Cerebellar cortex (tissue), 1 donor: Measurements from ENCODE around the gene FNIP1.
"Not testable (repeated sequence)": the region's sequence is repeated elsewhere in the genome, so short reads cannot be mapped to it uniquely, and the experiment has no call there.

Experiments
- DNase-seq: peaks from one replicate; pipeline ENCODE4 v3.0.0-alpha.2; 2015; ENCODE audit warnings: low spot score

The FNIP1 gene

DNA sequence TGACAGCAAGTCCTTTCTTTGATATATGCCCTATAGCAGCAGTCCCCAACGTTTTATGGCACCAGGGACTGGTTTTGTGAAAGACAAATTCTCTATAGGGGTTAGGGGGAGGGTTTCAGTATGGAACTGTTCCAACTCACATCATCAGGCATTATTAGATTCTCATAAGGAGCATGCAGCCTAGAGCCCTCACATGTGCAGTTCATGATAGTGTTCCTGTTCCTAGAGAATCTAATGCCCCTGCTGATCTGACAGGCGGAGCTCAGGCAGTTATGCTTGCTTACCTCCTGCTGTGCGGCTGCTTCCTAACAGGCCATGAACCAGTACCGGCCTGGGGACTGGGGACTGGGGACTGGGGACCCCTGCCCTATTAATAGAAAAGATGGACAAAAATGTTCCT, 159.1 kb downstream of the FNIP1 start:
- no peak for DNase-seq

DNA sequence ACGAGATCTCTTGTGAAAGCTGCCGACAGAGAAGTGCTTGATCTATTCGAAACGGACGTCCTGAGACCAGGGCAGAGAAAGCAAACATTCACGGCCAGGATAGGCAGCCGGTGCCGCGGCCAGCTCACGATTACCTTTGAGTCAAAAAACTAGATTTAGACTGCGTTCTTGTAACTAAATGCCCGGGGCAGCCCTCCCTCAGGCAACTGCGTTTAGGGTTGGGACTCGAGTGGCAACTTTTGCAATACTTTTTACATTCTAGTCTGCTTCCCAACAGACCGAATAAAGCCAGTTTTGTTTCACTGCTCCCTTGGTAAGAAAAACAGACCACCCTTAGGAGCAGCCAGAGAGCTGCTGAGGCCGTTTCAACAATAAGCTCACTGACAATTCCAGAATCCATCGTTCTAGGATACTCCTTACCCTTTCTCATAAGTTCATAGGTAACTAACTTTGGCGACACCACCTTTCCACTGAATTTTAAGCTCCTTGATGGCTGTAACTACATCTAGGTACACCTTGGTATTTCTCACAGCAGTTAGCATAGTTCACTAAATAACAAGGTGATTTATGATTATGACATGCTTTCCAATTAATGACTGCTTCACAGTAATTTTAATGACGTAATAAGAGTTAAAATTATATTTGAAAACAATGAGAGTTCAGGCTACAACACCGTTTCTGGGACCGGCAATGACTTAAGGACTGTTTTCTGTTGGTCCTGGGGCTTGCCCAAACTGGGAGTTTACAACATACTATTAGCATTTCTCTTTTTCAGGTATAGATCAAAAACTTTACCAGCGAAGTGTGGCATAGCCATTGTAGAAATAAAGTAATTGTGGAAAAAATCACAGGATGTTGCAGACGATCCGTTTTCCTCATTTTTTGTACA, 160.9 kb downstream of the FNIP1 start:
- DNase-seq = no peak

DNA sequence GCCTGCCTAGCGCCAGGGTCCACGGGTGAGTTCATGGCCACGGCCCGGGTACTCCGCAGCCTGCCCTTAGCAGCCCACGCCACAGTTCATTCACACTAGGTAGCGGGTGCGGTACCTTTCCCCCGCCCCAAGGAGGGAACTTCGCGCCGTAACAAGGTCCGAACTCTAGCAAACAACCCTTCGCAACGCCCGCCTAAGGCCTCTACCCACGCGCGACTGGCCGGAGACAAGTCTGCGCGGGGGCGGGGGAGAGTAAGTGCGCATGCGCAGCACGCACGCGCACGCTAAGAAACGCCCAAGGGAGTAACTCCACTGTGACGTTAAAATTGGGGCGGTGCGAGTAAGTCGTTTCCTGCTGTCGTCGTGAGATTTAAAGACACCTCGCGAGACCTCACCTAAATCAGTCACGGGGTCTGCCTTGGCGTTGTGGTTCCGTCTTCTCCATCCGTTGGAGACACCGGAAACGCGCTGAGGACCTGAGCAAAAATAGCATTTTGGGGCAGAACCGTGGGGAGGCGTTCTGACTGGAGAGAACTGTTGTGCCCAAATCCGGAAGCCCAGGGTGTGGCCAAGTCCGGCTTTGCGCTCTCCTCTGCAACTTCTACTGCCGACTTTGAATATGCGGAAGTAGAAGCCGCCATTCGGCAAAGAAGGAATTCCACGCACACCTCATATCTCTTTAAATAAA, 161.7 kb downstream of the FNIP1 start, which contains the start of gene RAPGEF6:
Gene RAPGEF6 (minus strand): TSS at position 234 of the 688 bp plus-strand sequence. CDS start 199 bp downstream, at position 35.
- DNase-seq = peak; percentile 100

DNA sequence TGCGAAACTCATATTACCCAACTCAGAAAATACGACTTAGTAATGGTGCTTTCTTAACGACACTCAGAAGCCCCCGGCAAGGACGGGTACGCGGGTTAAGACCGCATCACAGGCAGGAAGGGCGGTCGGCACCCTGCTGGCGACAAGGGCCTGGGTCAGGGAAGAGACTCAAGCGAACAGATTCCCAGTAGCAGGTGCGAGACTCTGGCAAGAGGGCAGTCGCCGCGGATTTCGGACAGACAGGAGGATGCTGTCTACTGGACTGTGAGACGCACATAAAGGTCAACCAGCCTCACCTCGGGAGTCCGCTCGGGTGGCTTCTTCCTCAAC, 162.2 kb downstream of the FNIP1 start:
- peak; percentile 62 for DNase-seq

DNA sequence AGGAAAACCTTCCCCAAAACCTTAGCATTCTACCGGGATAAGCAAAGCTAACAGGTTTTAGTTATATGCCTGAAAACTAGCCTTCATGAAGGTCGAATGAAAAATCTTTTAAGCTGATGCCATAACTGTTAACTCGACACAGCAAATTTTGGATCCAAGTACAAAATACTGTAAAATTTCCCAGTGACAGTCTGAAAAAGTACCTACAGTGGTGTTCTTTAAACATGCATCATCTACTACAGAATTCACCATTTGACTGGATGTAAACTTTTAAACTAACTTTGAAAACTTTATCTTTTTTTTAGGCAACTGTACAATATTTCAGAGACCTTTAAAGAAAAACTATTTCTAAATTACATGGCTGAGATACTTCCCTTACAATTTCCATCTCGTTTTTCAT, 162.6 kb downstream of the FNIP1 start:
- no peak for DNase-seq

DNA sequence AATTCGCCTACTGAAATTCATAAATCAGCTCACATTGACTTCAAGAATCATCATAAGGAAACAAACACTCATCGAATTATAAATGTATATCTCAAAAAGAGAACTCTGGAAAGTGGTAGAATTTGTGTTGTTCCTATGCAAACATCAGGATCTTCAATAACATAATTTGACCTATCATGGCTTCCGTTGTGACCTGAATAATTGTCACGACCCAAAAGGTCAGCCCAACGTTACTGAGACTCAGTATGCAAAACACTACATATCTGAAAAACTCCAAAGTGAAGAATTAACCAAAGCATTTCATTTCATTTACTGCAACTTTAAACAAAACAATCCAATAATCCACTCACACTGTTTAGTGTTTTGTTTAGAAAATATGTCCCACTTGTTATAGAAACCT, 163.0 kb downstream of the FNIP1 start:
- no peak for DNase-seq

DNA sequence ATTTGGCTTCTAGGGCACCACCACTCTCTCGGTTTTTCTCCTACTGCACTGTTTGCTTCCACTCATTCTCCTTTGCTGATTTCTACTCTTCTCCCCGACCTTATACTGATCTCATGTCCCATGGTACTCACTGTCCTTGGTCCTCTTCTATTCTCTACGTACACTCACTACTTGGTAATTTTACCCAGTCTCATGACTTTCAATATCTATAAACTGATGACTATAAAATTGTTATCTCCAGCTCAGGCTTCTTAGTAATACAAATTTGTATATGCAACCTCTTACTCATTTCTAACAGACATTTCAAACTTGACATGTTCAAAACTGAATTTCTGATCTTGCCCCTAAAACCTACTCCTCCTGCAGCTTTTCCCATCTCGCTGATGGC, 165.9 kb downstream of the FNIP1 start:
- DNase-seq = no peak

DNA sequence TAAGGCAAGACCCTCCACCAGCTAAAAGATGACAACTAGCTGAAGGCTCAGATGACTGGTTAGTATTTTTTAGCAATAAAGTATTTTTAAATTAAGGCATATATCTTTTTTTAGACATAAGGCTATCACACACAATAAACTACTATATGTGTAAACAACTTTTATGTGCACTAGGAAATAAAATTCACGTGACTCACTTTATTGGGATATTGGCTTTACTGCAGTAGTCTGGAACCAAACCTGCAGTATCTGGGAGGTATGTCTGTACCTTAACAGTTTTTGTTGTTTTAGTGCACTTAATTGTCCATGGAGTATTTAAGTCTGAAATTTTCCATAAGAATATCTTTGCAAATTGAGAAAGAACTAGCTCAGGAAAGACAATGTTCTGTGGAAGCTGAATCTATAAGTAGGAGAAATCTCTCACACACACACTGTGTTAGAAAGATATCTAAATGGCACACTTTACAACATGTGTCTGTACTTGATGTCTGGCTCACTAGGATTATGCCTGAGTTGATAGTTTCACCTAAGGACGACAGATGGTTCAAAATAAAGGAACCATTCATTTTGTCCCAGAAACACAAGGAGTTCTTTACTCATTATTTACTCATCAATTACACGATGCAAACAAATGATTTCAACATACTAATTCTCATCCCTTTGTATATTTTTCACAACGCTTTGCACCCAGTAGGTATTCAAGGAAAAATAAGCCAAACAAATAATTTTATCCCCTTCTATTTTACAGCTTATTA, 166.4 kb downstream of the FNIP1 start:
- DNase-seq = no peak

DNA sequence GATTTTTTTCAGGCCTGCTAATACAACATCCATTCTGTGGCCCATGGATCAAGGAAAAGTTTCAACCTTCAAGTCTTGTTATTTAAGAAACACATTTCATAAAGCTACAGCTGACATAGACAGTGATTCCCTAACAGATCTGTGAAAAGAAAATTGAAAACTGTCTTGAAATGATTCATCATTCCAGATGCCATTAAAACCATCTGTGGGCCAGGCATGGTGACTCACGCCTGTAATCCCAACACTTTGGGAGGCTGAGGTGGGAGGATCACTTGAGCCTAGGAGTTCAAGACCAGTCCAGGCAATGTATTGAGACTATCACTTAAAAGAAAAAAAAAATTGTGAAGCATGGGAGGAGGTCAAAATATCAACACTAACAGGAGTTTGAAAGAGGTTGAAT, 167.8 kb downstream of the FNIP1 start:
- DNase-seq = no peak

DNA sequence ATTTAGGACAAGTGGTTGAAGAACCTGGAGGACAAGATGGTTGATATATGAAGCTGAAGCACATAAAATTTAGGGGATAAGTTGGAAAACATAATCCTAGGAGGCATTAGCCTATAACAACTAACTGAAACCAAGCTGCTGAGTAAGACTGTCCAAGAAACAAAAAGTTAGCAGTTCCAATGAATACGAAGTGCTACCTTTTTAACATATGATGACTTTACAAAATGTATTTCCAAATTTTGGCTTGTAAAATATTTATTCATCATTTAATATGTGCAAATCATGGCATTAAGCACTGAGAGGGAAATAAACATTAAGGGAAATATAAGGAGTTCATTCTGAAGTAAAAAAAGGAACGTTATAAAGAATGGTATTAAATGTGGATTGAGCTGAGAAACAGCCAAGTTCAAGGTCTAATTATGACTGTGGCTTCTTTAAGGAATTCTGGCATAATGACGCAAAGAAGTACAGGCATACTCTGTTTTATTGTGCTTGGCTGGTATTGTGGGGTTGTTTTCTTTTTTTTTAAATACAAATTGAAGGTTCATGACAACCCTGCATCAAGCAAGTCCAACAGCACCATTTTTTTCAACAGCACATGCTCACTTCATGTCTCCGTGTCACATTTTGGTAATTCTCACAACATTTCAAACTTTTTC, 169.5 kb downstream of the FNIP1 start:
- no peak for DNase-seq

DNA sequence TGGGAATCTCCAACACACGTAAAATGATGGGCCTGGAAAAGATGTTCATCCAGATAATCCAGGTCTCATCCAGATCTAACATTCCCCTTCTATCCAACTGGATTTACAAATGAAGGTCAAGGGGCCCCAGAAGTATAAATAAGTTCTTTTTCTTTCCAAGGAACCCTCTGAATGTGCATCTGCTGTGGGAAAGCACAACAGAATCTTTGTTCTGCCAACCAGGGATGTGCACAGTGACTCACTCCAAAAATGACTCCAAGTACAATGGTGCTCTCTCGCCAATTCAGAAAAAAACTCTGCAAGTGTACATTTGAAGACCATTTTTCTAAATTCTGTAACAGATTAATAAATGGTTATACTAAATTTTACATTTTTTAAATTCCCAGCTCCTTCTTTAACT, 174.2 kb downstream of the FNIP1 start:
- no peak for DNase-seq

DNA sequence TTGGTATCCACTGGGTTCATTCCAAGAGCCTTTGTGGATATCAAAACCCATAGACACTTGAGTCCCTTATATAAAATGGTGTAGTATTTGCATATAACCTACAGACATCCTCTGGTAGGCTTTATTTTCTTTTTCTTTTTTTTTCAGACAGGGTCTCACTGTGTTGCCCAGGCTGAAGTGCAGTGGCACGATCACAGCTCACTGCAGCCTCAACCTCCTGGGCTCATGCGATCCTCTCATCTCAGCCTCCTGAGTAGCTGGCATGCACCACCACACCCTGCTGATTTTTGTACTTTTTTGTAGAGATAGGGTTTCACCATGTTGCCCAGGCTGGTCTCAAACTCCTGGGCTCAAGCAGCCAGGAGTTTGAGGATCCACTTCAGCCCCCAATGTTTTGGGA, 175.7 kb downstream of the FNIP1 start:
- not testable (repeated sequence) for DNase-seq

DNA sequence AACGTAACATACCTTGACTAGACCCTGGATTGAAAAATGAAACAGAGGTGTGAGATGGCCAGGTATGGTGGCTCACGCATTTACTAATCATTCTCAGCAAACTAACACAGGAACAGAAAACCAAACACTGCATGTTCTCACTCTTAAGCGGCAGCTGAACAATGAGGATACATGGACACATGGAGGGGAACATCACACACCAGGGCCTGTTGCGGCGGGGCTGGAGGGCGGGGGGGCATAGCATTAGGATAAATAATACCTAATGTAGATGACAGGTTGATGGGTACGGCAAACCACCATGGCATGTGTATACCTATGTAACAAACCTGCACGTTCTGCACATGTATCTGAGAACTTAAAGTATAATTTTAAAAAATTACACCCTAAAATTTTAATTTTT, 177.7 kb downstream of the FNIP1 start:
- DNase-seq = no peak

DNA sequence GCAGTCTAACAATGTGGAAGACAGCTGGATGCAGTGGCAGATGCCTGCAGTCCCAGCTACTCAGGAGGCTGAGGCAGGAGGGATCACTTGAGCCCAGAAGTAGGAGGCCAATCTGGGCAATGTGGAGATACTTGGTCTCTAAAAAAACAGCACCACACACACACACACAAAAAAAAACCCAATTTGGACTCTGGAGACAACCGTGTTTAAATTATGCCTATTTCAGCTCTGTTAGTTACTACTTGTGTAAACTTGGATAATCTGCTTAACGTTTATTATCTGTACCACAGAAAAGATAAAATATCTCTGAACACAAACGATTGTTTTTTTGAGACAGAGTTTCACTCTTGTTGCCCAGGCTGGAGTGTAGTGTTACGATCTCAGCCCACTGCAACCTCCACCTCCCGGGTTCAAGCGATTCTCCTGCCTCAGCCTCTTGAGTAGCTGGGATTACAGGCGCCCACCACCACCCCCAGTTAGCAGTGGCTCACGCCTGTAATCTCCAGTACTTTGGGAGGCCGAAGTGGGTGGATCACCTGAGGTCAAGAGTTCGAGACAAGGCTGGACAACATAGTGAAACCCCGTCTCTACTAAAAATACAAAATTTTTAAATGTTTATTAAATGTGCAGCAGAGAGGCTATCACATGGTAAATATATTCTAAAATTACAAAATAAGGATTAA, 179.5 kb downstream of the FNIP1 start:
- no peak for DNase-seq

DNA sequence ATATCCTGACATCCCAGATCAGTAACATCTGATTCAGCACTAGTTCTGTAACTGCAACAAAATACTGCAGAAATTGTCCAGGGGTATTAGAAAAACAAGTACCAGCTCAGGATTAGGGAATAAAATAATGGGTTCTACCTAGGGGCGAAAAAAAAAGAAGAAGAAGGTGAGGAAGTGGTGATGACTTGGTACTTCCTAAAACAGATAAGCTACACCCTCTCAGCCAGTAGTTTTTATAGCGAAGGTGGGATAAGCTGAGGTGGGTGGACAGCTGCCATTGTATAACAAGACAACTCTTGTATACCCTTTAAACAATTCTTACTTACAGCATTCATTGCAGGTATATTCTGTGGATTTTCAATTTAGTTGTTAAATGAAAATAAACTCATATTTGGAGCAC, 180.9 kb downstream of the FNIP1 start:
- no peak for DNase-seq

DNA sequence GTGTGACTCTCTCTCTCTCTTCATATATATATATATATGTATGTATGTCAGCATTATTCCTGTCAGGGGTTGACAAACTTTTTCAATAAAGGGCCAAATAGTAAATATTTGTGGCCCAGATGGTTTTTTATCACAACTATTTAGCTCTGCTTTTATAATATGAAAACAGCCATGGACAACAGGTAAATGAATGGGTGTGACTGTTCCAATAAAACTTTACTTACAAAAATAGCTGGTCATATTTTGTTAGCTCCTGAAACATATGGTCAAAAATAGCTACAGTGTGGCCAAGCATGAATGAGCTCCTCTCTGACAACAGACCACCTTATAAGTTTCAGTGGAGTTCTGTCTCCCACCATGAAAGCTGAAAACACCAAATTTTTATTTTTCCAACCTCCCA, 183.4 kb downstream of the FNIP1 start:
- no peak for DNase-seq

DNA sequence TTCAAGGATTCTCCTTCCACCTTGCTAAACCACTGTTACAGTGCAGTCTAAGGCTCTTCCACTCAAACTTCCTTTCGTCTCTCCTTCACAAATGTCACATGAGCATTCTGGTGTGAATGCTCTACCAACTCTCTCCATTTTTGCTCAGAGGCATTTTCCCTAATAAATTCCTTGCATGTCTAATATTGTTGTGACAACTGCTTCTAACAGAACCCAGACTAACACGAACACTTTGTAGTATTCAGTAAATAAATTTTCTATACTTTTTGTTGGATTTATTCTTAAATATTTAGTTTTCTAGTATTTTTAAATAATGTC, 185.8 kb downstream of the FNIP1 start:
- no peak for DNase-seq

DNA sequence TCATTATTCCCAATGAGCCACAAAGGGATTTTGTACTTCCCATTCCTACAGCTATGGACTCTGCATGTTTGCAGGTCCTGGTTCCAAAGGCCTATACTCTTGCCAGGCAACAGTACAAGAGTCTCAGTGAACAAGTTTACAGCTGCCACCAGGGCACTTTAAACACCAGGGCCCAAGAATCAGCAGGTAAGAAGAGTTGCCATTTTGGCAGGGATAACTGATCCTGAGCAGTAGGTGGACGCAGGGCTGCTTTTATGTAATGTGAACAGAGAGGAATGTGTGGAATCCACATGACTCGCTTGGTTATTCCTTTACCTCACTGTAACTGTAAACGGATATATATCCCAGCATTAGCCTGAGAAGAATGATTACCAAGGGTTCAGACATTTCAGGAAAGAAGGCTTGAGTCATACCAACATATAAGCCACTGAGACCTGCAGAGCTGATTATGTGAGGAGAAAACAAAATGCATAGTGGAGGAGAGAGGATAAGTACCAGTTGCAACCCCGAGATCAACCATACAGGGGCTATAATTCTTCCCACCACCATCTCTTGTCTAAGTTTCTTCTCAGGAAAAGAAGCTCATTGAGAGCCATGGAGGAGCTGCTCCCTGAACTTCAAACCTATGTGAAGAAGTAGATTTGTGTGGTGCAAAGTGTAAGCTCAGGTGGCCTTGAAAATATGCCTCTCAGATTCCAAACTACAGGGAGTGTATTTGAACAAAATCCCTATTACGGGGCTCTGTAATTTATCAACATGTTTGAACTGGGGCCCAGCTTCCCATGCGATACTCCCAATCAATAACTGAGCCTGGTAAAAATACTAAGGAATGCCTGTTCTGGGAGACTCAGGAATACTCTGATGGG, 186.4 kb downstream of the FNIP1 start:
- DNase-seq = no peak

DNA sequence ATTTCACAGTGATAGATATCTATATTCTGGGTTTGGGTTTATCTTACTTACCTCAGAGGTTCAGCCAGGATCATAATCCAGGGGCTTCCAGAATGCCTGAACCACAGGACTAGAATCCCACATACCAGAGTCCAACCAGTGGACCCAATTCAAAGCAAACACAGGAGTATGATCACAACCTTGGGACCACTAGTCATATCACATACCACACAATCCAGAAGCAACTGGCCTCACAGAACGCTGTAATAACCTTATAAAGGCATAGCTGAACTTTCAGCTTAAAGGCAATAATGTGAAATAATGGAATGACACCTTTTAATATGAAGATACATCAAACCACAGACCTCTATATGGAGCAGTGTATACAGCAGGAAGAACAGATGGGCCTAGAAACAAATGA, 187.0 kb downstream of the FNIP1 start:
- DNase-seq = no peak

DNA sequence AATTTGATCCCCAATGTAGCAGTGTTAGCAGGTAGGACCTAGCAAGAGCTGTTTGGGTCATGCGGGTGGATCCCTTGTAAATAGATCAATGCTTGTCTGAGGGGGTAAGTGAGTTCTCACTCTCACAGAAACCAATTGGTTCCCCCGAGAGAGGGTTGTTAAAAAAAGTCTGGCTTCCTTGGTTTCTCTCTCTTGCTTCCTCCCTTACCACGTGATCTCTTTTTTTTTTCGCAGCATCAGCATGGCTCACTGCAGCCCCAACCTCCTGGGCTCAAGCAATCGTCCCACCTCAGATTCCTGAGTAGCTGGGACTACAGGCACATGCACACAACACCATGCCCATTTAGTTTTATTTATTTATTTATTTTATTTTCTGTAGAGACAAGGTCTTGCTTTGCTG, 188.2 kb downstream of the FNIP1 start:
- no peak for DNase-seq
